ENCODE measurements around the gene CLMN. TPM values are rescaled to one million over a fixed set of nuclear protein-coding genes. Genes with fewer than 3 reads are reported as not detected.

Gene CLMN
- total RNA-seq, 1 donor from 2014 or later = 6.3 TPM

DNA sequence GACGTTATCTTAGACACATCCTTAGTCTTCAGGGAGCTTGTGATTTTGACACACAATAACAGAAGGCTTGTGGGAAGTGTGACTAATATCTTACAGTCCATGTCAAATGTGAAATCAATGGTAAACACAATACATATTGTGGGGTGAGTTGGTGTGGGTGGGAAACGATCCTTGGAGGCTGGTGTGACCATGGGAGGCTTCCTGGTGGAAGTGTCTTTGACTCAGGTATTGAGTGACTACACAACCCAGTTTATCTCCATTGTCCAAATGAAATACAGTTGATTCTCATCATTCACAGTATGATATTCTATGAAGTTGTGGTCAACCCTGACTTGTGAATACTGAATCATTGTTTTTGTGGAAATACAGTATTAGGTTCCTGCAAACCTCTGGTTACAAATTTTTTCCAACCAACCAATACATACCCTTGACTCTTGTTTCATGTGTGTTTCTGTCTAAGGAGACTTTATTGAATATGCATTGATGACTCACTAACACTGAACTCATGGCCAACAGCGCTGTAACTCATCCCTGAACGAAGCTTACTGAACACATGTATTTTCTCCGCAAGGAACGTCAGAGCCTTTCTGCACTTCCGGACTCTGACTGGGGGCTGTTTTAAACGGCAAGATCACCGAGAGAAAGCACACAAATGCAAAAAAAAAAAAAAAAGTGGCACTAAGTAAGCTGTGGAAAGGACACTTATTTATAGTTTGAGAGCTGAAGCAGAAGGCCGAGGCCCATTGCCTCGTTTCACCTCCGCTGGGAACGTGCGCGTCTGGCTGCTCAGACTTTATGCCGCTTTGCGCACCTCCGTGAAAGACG is 59.0 kb downstream of the CLMN start:
- H3K9ac ChIP-seq = no peak overlapping the region
- no peak overlapping the region for H3K4me2 ChIP-seq
- H3K4me3 Mint-ChIP-seq = no peak overlapping the region
- H3K9me3 Mint-ChIP-seq = no peaks in the 10 kb centered on the region
- H2AFZ ChIP-seq (replicated peaks) = no peak overlapping the region
- no peaks in the 10 kb centered on the region for H3K27me3 ChIP-seq
- no peaks in the 10 kb centered on the region for H3K9me3 ChIP-seq (ENCODE audit: low read depth)
- H3K4me3 ChIP-seq = no peak overlapping the region
- H3K27ac Mint-ChIP-seq = peak overlapping the region; percentile 26
- no peaks in the 10 kb centered on the region for H3K36me3 Mint-ChIP-seq
- H3F3A ChIP-seq (ENCODE audit: low read depth) = peaks cover 22% of the 10 kb centered on the region
- DNase-seq (ENCODE audit: low spot score) = no peak
- H3K27ac ChIP-seq = no peak overlapping the region
- H3K4me1 Mint-ChIP-seq = peaks cover 44% of the 10 kb centered on the region
- H3K79me2 ChIP-seq (ENCODE audit: low read depth) = no peaks in the 10 kb centered on the region
- H4K20me1 ChIP-seq (ENCODE audit: low read depth) = peaks cover 8% of the 10 kb centered on the region
- peaks cover 8% of the 10 kb centered on the region for H3K27me3 Mint-ChIP-seq (ENCODE audit: insufficient read depth, low read depth)
- no peaks in the 10 kb centered on the region for H3K36me3 ChIP-seq
- peaks cover 21% of the 10 kb centered on the region for H3K4me1 ChIP-seq
- TF ChIP-seq EZH2 (IDR thresholded peaks at IDR 0.05) = no peak
- TF ChIP-seq, protein P1, sequence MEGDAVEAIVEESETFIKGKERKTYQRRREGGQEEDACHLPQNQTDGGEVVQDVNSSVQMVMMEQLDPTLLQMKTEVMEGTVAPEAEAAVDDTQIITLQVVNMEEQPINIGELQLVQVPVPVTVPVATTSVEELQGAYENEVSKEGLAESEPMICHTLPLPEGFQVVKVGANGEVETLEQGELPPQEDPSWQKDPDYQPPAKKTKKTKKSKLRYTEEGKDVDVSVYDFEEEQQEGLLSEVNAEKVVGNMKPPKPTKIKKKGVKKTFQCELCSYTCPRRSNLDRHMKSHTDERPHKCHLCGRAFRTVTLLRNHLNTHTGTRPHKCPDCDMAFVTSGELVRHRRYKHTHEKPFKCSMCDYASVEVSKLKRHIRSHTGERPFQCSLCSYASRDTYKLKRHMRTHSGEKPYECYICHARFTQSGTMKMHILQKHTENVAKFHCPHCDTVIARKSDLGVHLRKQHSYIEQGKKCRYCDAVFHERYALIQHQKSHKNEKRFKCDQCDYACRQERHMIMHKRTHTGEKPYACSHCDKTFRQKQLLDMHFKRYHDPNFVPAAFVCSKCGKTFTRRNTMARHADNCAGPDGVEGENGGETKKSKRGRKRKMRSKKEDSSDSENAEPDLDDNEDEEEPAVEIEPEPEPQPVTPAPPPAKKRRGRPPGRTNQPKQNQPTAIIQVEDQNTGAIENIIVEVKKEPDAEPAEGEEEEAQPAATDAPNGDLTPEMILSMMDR (IDR thresholded peaks at IDR 0.05) = no peak
- TF ChIP-seq EZH2phosphoT487 (IDR thresholded peaks at IDR 0.05) = no peak

DNA sequence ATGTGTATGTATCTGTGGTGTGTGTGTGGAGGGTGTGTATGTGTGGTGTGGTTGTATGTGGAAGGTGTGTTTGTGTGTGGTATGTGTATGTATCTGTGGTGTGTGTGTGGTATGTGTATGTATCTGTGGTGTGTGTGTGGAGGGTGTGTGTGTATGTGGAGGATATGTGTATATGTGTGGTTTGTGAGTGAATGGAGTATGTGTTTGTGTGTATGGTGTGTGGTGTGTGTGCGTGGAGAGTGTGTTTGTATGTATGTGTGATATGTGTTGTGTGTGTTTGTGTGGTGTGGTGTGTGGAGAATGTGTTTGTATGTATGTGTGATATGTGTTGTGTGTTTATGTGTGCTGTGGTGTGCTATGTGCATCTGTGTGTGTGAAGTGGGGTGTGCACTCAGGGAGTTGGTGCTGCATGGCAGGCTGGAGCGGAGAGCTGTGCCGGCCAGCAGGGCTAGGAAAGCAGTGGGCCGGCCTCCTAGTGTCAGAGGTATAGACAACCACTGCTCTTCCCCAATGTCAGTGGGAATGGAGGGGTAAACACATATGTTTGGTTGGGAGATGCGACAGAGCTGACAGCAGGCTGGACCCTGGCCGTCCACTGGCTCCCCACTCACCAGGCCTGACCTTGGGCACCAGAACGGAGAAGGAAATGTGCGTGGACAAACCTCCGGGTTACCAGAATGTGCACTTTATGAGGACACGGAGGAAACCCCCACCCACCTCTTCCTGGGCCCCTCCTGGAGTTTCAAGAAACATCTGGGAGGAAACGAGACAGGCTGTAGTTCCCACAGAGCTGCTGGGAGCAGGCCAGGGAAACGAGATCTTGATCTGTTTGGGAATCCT is 60.7 kb downstream of the CLMN start:
- Mint-ChIP-seq H3K4me1 (peaks cover 41% of the 10 kb centered on the region), H3K36me3 (no peaks in the 10 kb centered on the region), H3K4me3 (no peak overlapping the region), H3K9me3 (no peaks in the 10 kb centered on the region), H3K27ac (no peak overlapping the region), H3K27me3 (ENCODE audit: insufficient read depth, low read depth) (peaks cover 10% of the 10 kb centered on the region)
- Histone ChIP-seq H3K9me3 (ENCODE audit: low read depth) (no peaks in the 10 kb centered on the region), H3K27ac (no peak overlapping the region), H3K9ac (no peak overlapping the region), H3K4me1 (peaks cover 34% of the 10 kb centered on the region), H3K4me3 (no peak overlapping the region), H3K4me2 (no peak overlapping the region), H2AFZ (replicated peaks) (no peak overlapping the region), H4K20me1 (ENCODE audit: low read depth) (peaks cover 18% of the 10 kb centered on the region), H3F3A (ENCODE audit: low read depth) (peaks cover 36% of the 10 kb centered on the region), H3K79me2 (ENCODE audit: low read depth) (no peaks in the 10 kb centered on the region), H3K36me3 (no peaks in the 10 kb centered on the region), H3K27me3 (no peaks in the 10 kb centered on the region)
- TF ChIP-seq EZH2phosphoT487 (IDR thresholded peaks at IDR 0.05) = no peak
- TF ChIP-seq, protein P1 (IDR thresholded peaks at IDR 0.05) = no peak
- no peak for TF ChIP-seq EZH2 (IDR thresholded peaks at IDR 0.05)
- no peak for DNase-seq (ENCODE audit: low spot score)

DNA sequence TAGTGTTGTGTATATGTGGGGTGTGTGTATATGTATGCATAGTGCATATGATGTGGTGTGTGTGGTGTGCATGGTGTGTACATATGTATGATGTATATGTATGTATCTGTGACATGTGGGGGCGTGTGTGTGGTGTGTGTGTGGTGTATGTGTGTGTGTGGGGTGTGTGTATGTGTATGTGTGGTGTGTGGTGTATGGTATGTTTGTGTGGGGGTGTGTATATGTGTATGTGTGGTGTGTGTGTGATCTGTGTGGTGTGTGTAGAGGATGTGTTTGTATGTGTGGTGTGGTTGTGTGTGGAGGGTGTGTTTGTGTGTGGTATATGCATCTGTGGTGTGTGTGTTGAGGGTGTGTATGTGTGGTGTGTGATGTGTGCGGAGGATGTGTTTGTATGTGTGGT is 61.6 kb downstream of the CLMN start:
- Mint-ChIP-seq H3K4me1 (peaks cover 43% of the 10 kb centered on the region), H3K27me3 (ENCODE audit: insufficient read depth, low read depth) (peaks cover 10% of the 10 kb centered on the region), H3K27ac (no peak overlapping the region), H3K4me3 (no peak overlapping the region), H3K36me3 (no peaks in the 10 kb centered on the region), H3K9me3 (no peaks in the 10 kb centered on the region)
- peaks cover 34% of the 10 kb centered on the region for H3K4me1 ChIP-seq
- H3K36me3 ChIP-seq = no peaks in the 10 kb centered on the region
- H3K27me3 ChIP-seq = no peaks in the 10 kb centered on the region
- no peak overlapping the region for H3K4me2 ChIP-seq
- TF ChIP-seq EZH2phosphoT487 (IDR thresholded peaks at IDR 0.05) (no peak), EZH2 (IDR thresholded peaks at IDR 0.05) (no peak)
- TF ChIP-seq, protein P1 (IDR thresholded peaks at IDR 0.05) = no peak
- peaks cover 36% of the 10 kb centered on the region for H3F3A ChIP-seq (ENCODE audit: low read depth)
- H4K20me1 ChIP-seq (ENCODE audit: low read depth) = peaks cover 18% of the 10 kb centered on the region
- H3K27ac ChIP-seq = no peak overlapping the region
- no peak overlapping the region for H3K9ac ChIP-seq
- DNase-seq (ENCODE audit: low spot score) = no peak
- no peak overlapping the region for H3K4me3 ChIP-seq
- H2AFZ ChIP-seq (replicated peaks) = no peak overlapping the region
- H3K79me2 ChIP-seq (ENCODE audit: low read depth) = no peaks in the 10 kb centered on the region
- no peaks in the 10 kb centered on the region for H3K9me3 ChIP-seq (ENCODE audit: low read depth)

Data from neural progenitor cell (in vitro differentiated cells).